OCI-LY7 (cell line): ENCODE results near the gene COX19. TPM values are rescaled to one million over a fixed set of nuclear protein-coding genes. Genes with fewer than 3 reads are reported as not detected.
"Not testable (repeated sequence)": the region's sequence is repeated elsewhere in the genome, so short reads cannot be mapped to it uniquely, and the experiment has no call there.

ENCODE experiments used
- BruUV-seq: library from RNA; stranded (reverse); fragments of 400-500 nt; replicated peaks from 2 replicates; lab custom pipeline; 2021; lab: Mats Ljungman, UMichigan
- CTCF ChIA-PET: fragments of 300-600 bp; sonication (Branson Sonifier 250); formaldehyde crosslinking; loops from one replicate; lab custom pipeline; 2022; ENCODE audit warnings: antibody characterized with exemption; ENCODE audit not compliant: unreplicated experiment; lab: Charles Lee
- POLR2A ChIA-PET: fragments of 300-600 bp; sonication (Branson Sonifier 250); formaldehyde crosslinking; loops from one replicate; lab custom pipeline; 2022; ENCODE audit warnings: antibody characterized with exemption; lab: Charles Lee
- DNase-seq: peaks from one replicate; pipeline ENCODE4 v3.0.0-alpha.2; 2015; ENCODE audit warnings: low spot score
- H2AFZ ChIP-seq: fragments of 200-600 bp; sonication (generic), shearing (Covaris generic); 2 replicates; pipeline ENCODE4 v1.6.1; 2014; ENCODE audit warnings: mild to moderate bottlenecking, antibody characterized with exemption, low read length, moderate library complexity
- H3K27ac ChIP-seq: fragments of 200-600 bp; sonication (generic); 2 replicates; pipeline ENCODE4 v1.5.1; 2014; ENCODE audit warnings: mixed run types, low read depth, mild to moderate bottlenecking, moderate library complexity, low read length, inconsistent platforms; ENCODE audit not compliant: poor library complexity, severe bottlenecking
- H3K36me3 ChIP-seq: fragments of 200-600 bp; sonication (generic); 2 replicates; pipeline ENCODE4 v1.6.1; 2014; ENCODE audit warnings: mild to moderate bottlenecking, antibody characterized with exemption, low read length, moderate library complexity, mixed read lengths; ENCODE audit not compliant: insufficient read depth
- H3K4me1 ChIP-seq: fragments of 200-600 bp; sonication (generic); 2 replicates; pipeline ENCODE4 v1.5.1; 2014; ENCODE audit warnings: mild to moderate bottlenecking, low read length; ENCODE audit not compliant: insufficient read depth, poor library complexity, severe bottlenecking
- H3K4me2 ChIP-seq: fragments of 200-600 bp; sonication (generic); 2 replicates; pipeline ENCODE4 v1.6.1; 2014; ENCODE audit warnings: mild to moderate bottlenecking, low read length
- H3K4me3 ChIP-seq: fragments of 200-600 bp; sonication (generic); 2 replicates; pipeline ENCODE4 v1.5.1; 2014; ENCODE audit warnings: mild to moderate bottlenecking, low read depth, low read length; ENCODE audit not compliant: poor library complexity, severe bottlenecking
- H3K79me2 ChIP-seq: fragments of 200-600 bp; sonication (generic); 2 replicates; pipeline ENCODE4 v1.6.1; 2016; ENCODE audit warnings: low read depth, mild to moderate bottlenecking, low read length, moderate library complexity, mixed read lengths; ENCODE audit not compliant: insufficient read depth
- H3K9me2 ChIP-seq: fragments of 200-600 bp; sonication (generic); 2 replicates; pipeline ENCODE4 v1.6.1; 2016; ENCODE audit warnings: mild to moderate bottlenecking, low read length, mixed read lengths; ENCODE audit not compliant: insufficient read depth
- H3K9me3 ChIP-seq: fragments of 200-600 bp; sonication (generic); 2 replicates; pipeline ENCODE4 v1.6.1; 2014; ENCODE audit warnings: mild to moderate bottlenecking, mixed run types, low read length, mixed read lengths
- H4K20me1 ChIP-seq: fragments of 200-600 bp; sonication (generic); 2 replicates; pipeline ENCODE4 v1.6.1; 2014; ENCODE audit warnings: mild to moderate bottlenecking, antibody characterized with exemption, low read length, moderate library complexity, mixed read lengths; ENCODE audit not compliant: insufficient read depth
- EZH2phosphoT487 ChIP-seq: fragments of 200-600 bp; sonication (generic); IDR thresholded peaks from 2 replicates; pipeline ENCODE4 v1.6.1; 2018; ENCODE audit warnings: low read depth, borderline replicate concordance, mild to moderate bottlenecking, mixed run types, antibody characterized with exemption, low read length, moderate library complexity, mixed read lengths
- intact Hi-C: fragments of 100-400 bp; cut with micrococcal nuclease; formaldehyde crosslinking; loops from one replicate; pipeline ENCODE4 v1.10.0; 2022; ENCODE audit not compliant: unreplicated experiment
- total RNA-seq, 2 experiments: library from RNA; depleted of rRNA in 1 of 2; stranded (reverse); fragments of >200 nt in 1 of 2; shearing (Covaris generic) in 1 of 2; gene quantifications; 2 replicates each; pipeline ENCODE4 v1.2.3, GENCODE V29; 2014 to 2022
- TF ChIP-seq, protein P1 (sequence below): fragments of 200-600 bp; sonication (generic); conservative IDR thresholded peaks from 2 replicates; pipeline ENCODE4 v1.5.1; 2014; ENCODE audit warnings: mild to moderate bottlenecking, antibody characterized with exemption, low read length, moderate library complexity, mixed read lengths

COX19 gene
- total RNA-seq, 2 experiments from 2014 or later: 23.2 to 43.1 TPM

DNA sequence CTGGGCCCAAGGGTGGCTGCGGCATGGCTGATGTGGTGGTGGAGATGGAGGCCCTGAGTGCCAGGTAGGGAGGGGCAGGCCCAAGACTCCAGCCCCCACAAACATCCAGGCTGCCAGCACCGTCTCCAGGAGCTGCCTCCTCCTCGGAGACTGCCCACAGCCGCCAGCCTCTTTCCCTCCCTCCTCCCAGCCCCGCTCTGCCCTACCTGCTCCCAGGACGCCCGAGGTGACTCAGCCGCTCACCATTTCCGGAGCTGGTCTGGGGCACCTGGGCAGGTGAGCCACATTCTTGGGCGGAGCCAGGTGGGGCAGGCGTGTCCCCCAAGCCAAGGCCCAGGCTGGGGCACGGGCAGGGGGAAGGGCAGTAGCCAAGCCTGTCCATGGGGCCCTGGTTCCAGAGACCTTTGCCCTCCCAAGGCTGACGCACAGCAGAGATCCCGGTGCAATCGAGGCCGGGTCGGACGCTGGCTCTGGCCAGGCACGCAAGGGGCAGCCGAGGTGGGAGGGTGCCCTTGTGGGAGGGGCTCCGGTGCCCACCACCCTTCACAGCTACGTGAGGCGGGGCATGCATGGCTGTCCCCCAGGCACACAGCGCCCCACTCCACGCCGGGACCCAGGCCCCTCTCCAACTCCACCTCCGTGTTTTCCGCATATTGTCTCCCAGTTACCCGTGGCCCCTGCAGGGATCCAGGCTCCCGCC, 29.6 kb downstream of the COX19 start:
- TF ChIP-seq, protein P1, sequence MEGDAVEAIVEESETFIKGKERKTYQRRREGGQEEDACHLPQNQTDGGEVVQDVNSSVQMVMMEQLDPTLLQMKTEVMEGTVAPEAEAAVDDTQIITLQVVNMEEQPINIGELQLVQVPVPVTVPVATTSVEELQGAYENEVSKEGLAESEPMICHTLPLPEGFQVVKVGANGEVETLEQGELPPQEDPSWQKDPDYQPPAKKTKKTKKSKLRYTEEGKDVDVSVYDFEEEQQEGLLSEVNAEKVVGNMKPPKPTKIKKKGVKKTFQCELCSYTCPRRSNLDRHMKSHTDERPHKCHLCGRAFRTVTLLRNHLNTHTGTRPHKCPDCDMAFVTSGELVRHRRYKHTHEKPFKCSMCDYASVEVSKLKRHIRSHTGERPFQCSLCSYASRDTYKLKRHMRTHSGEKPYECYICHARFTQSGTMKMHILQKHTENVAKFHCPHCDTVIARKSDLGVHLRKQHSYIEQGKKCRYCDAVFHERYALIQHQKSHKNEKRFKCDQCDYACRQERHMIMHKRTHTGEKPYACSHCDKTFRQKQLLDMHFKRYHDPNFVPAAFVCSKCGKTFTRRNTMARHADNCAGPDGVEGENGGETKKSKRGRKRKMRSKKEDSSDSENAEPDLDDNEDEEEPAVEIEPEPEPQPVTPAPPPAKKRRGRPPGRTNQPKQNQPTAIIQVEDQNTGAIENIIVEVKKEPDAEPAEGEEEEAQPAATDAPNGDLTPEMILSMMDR: no peak
- no peak for TF ChIP-seq EZH2phosphoT487
- Histone ChIP-seq H3K9me3 (peaks cover 10% of the 10 kb centered on the region), H3K4me1 (peaks cover 8% of the 10 kb centered on the region), H3K4me3 (no peak overlapping the region), H2AFZ (no peak overlapping the region), H3K4me2 (no peak overlapping the region), H3K79me2 (no peaks in the 10 kb centered on the region), H3K36me3 (no peaks in the 10 kb centered on the region), H4K20me1 (no peaks in the 10 kb centered on the region), H3K27ac (no peak overlapping the region), H3K9me2 (no peaks in the 10 kb centered on the region)
- ChIA-PET CTCF (no interaction called here), POLR2A (no interaction called here)
- no TSS peak for BruUV-seq
- no peak for DNase-seq
- intact Hi-C loops: no loop called here

DNA sequence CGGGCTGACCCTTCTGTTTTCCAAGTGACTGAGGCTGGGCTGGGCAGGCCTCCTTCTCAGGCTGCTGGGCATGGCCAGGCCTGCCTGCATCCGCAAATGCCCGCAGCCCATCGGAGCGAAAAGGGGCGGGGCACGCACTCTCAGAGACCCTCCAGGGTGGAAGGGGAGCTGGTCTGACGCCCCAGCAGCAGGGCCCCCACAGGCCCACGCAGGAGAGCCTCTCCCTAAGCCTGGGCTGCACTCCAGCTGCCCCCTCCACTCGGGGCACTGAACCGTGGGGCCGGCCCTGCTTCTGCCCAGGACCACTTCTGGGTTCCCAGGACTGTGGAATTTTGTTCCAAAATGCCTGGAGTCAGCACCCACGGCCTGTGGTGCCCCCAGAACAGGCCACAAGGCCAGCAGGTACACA, 30.2 kb downstream of the COX19 start:
- no peaks in the 10 kb centered on the region for H4K20me1 ChIP-seq
- no peak overlapping the region for H3K27ac ChIP-seq
- H3K9me2 ChIP-seq: no peaks in the 10 kb centered on the region
- CTCF ChIA-PET: no interaction called here
- no TSS peak for BruUV-seq
- H3K4me3 ChIP-seq: no peak overlapping the region
- no peak for DNase-seq
- no peaks in the 10 kb centered on the region for H3K36me3 ChIP-seq
- no peak overlapping the region for H3K4me2 ChIP-seq
- no peak overlapping the region for H2AFZ ChIP-seq
- H3K4me1 ChIP-seq: peaks cover 8% of the 10 kb centered on the region
- H3K79me2 ChIP-seq: no peaks in the 10 kb centered on the region
- H3K9me3 ChIP-seq: peaks cover 15% of the 10 kb centered on the region
- TF ChIP-seq, protein P1: no peak
- no peak for TF ChIP-seq EZH2phosphoT487
- intact Hi-C loops: no loop called here
- POLR2A ChIA-PET: no interaction called here

DNA sequence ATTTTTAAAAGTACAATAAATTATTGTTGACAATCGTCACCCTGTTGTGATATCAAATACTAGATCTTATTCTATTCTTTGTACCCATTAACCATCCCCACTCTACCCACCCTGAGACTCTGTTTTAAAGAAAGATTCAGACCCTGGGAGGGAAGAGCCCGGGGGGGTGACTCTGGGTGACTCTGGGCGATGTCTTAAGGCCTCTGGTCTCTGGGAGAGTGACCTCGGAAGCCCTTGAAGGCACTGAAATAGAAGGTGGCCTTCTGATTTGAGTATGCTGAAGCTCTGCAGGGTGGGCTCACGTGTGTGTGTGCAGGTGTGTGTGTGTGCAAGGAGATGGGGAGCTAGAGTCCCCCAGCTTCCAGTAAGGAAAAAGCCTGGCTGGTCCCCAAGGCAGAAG, 30.6 kb downstream of the COX19 start:
- no peaks in the 10 kb centered on the region for H3K36me3 ChIP-seq
- H3K27ac ChIP-seq: no peak overlapping the region
- no peak overlapping the region for H2AFZ ChIP-seq
- no peaks in the 10 kb centered on the region for H4K20me1 ChIP-seq
- no peaks in the 10 kb centered on the region for H3K9me2 ChIP-seq
- H3K4me1 ChIP-seq: peaks cover 5% of the 10 kb centered on the region
- H3K4me2 ChIP-seq: no peak overlapping the region
- H3K4me3 ChIP-seq: no peak overlapping the region
- DNase-seq: no peak
- TF ChIP-seq EZH2phosphoT487: no peak
- TF ChIP-seq, protein P1: no peak
- peaks cover 15% of the 10 kb centered on the region for H3K9me3 ChIP-seq
- ChIA-PET POLR2A (no interaction called here), CTCF (no interaction called here)
- intact Hi-C loops: no loop called here
- no peaks in the 10 kb centered on the region for H3K79me2 ChIP-seq
- no TSS peak for BruUV-seq

DNA sequence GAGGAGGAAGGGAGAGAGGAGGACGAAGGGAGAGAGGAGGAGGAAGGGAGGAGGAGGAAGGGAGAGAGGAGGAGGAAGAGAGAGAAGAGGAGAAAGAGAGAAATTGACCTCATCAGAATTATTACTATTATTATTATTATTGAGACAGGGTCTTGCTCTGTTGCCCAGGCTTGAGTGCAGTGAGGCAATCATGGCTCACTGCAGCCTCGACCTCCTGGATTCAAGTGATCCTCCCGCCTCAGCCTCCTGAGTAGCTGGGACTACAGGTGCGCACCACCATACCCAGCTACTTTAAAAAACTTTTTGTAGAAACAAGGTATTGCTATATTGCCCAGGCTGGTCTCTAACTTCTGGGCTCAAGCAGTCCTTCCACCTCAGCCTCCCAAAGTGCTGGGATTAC, 31.6 kb downstream of the COX19 start:
- H3K4me1 ChIP-seq, H3K79me2 ChIP-seq, H2AFZ ChIP-seq, H3K4me2 ChIP-seq, BruUV-seq, H3K9me2 ChIP-seq, H3K4me3 ChIP-seq, H3K36me3 ChIP-seq, intact Hi-C loops, H3K27ac ChIP-seq, DNase-seq, H4K20me1 ChIP-seq: not testable (repeated sequence)
- peaks cover 15% of the 10 kb centered on the region for H3K9me3 ChIP-seq
- ChIA-PET POLR2A (interaction anchor here (0.7 to 0.9 kb wide), 2 partner anchors 14 to 20 kb away, joined by 4 read pairs; no protein-coding TSS in a partner anchor), CTCF (interaction anchor here (0.6 kb wide), 1 partner anchor 230 kb away, joined by 4 read pairs; no protein-coding TSS in a partner anchor)
